SK-N-MC (cell line): Measurements from ENCODE around the gene RAI14.

ENCODE experiments used
- EZH2 ChIP-seq: fragments of 200-600 bp; sonication (generic); IDR thresholded peaks from one replicate; pipeline ENCODE4 v1.6.1; 2017; ENCODE audit warnings: antibody characterized with exemption
- FOXP2 ChIP-seq: optimal IDR thresholded peaks from 2 replicates; pipeline ENCODE3; 2011; ENCODE audit warnings: mild to moderate bottlenecking, moderate library complexity; ENCODE audit not compliant: insufficient read depth; ENCODE audit errors: extremely low read length, control extremely low read depth
- POLR2AphosphoS5 ChIP-seq: IDR thresholded peaks from 2 replicates; pipeline ENCODE4 v1.6.1; 2012; ENCODE audit warnings: mild to moderate bottlenecking, low read depth, low read length, borderline replicate concordance

DNA sequence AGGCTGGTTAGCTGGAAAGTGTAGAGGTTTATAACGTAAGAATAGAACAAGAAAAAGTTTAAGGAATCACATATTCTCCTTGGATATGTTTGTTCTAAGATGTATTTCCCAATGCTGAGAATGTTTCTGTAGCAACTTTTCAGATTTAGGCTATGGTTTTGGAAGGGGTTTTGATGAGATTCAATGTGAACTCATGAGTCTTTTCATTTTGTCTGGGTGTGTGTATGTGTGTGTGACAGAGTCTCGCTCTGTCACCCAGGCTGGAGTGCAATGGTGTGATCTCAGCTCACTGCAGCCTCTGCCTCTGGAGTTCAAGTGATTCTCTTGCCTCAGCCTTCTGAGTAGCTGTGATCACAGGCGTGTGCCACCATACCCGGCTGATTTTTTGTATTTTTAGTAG, 38.6 kb downstream of the RAI14 start:
- TF ChIP-seq EZH2 (no peak), POLR2AphosphoS5 (no peak), FOXP2 (no peak)
